K562 (cell line): ENCODE data around the gene KRTAP29-1. TPM values are rescaled to one million over a fixed set of nuclear protein-coding genes. Genes with fewer than 3 reads are reported as not detected.

ENCODE experiments used
- ATAC-seq: fragments of 200-7000 bp; cut with Tn5 transposase; 3 replicates; pipeline ENCODE4 v1.9.1; 2020; ENCODE audit warnings: moderate library complexity
- BruUV-seq: library from RNA; stranded (reverse); fragments of 400-500 nt; replicated peaks from 2 replicates; lab custom pipeline; 2021; lab: Mats Ljungman, UMichigan
- CTCF ChIA-PET: fragments of 300-600 bp; formaldehyde crosslinking; extraction: SDS; loops from one replicate; lab custom pipeline; 2021; ENCODE audit warnings: low intra/inter-chr PET ratio; lab: Yijun Ruan, JAX
- POLR2A ChIA-PET: fragments of 300-600, 350-650 bp; sonication (Branson Sonifier 250); formaldehyde crosslinking; extraction: SDS; loops from one replicate; lab custom pipeline; 2021; ENCODE audit warnings: antibody characterized with exemption, inconsistent platforms; lab: Yijun Ruan, JAX
- DNase-seq, 4 experiments: peaks; one replicate each; pipeline versions ENCODE4 v3.0.0 to v3.0.0-alpha.2; 2011 to 2018; ENCODE audit warnings: low spot score in 3 of 4, mixed read lengths in 3 of 4; ENCODE audit errors: extremely low read depth in 1 of 4
- FAIRE-seq: peaks from 2 replicates; lab custom pipeline; 2011; peaks lifted over from hg19 to GRCh38; lab: Jason Lieb, UNC
- H2AFZ ChIP-seq: 2 replicates; pipeline ENCODE4 v1.6.0; 2011; ENCODE audit warnings: low read depth, low read length, control low read depth, inconsistent platforms
- H3K27ac ChIP-seq: fragments of 200-600 bp; 3 replicates; pipeline ENCODE4 v1.8.0; 2011; ENCODE audit warnings: low read depth, mild to moderate bottlenecking, control low read depth, inconsistent platforms, low read length, moderate library complexity, mixed read lengths; ENCODE audit errors: extremely low read depth
- H3K27me3 ChIP-seq, 2 experiments: fragments of 300-600 bp in 1 of 2; 2 replicates in 1 of 2; 3 replicates in 1 of 2; pipeline versions ENCODE4 v1.6.0 to v1.8.0; 2011; ENCODE audit warnings: inconsistent platforms in 2 of 2, low read length in 2 of 2, mild to moderate bottlenecking in 1 of 2, mixed read lengths in 1 of 2, moderate library complexity in 1 of 2; ENCODE audit not compliant: control insufficient read depth in 2 of 2, insufficient read depth in 2 of 2
- H3K36me3 ChIP-seq: fragments of 300-600 bp; 3 replicates; pipeline ENCODE4 v1.8.0; 2011; ENCODE audit warnings: mild to moderate bottlenecking, low read length, inconsistent platforms; ENCODE audit not compliant: control insufficient read depth, insufficient read depth
- H3K4me1 ChIP-seq, 2 experiments: fragments of 200-600 bp in 1 of 2; replicated peaks in 1 of 2; 2 replicates in 1 of 2; 3 replicates in 1 of 2; pipeline versions ENCODE4 v1.5.1 to v1.8.0; 2011; ENCODE audit warnings: inconsistent platforms in 2 of 2, low read length in 2 of 2, mild to moderate bottlenecking in 1 of 2, mixed read lengths in 1 of 2, moderate library complexity in 1 of 2; ENCODE audit not compliant: control insufficient read depth in 2 of 2, insufficient read depth in 2 of 2
- H3K4me2 ChIP-seq: 2 replicates; pipeline ENCODE4 v1.6.1; 2011; ENCODE audit warnings: low read length, control low read depth, inconsistent platforms, mixed read lengths; ENCODE audit not compliant: insufficient read depth
- H3K4me3 ChIP-seq: fragments of 200-600 bp; sonication (generic), shearing (Covaris generic); 2 replicates; pipeline ENCODE4 v1.5.1; 2016; ENCODE audit warnings: control low read depth, inconsistent platforms
- H3K79me2 ChIP-seq: fragments of 200-600 bp; 3 replicates; pipeline ENCODE4 v1.8.0; 2011; ENCODE audit warnings: low read length, inconsistent platforms; ENCODE audit not compliant: control insufficient read depth, insufficient read depth
- H3K9ac ChIP-seq, 2 experiments: 2 replicates each; pipeline versions ENCODE4 v1.6.0 to v1.6.1; 2011; ENCODE audit warnings: low read depth in 2 of 2, low read length in 2 of 2, control low read depth in 1 of 2, inconsistent platforms in 1 of 2, mild to moderate bottlenecking in 1 of 2, mixed read lengths in 1 of 2; ENCODE audit not compliant: insufficient read depth in 1 of 2
- H3K9me1 ChIP-seq: one replicate; pipeline ENCODE4 v1.6.0; 2011; ENCODE audit warnings: inconsistent platforms, mild to moderate bottlenecking, low read length, moderate library complexity; ENCODE audit not compliant: control insufficient read depth, insufficient read depth
- H3K9me3 ChIP-seq: replicated peaks from 2 replicates; pipeline ENCODE4 v1.5.1; 2011; ENCODE audit warnings: low read depth, low read length, inconsistent platforms; ENCODE audit not compliant: control insufficient read depth, insufficient read depth
- H4K20me1 ChIP-seq: replicated peaks from 2 replicates; pipeline ENCODE4 v1.6.1; 2011; ENCODE audit warnings: low read length, inconsistent platforms, mixed read lengths; ENCODE audit not compliant: control insufficient read depth, insufficient read depth
- CREB1 ChIP-seq, 2 experiments: sonication (generic) in 1 of 2; formaldehyde crosslinking in 1 of 2; IDR thresholded peaks; 2 replicates each; pipeline versions ENCODE4 v1.6.1 to v1.8.0; 2012 to 2022; ENCODE audit warnings: inconsistent platforms in 1 of 2, mild to moderate bottlenecking in 1 of 2, missing genetic modification reagents in 1 of 2, moderate library complexity in 1 of 2
- ELF1 ChIP-seq: fragments of 200-800 bp; sonication (Bioruptor generic); IDR thresholded peaks from 2 replicates; pipeline ENCODE4 v1.6.1; 2016; ENCODE audit warnings: missing genetic modification characterization, missing compliant biosample characterization
- HIVEP1 ChIP-seq: fragments of 250-450 bp; sonication (Bioruptor Pico); IDR thresholded peaks from 2 replicates; pipeline ENCODE4 v1.4.0; 2020; ENCODE audit warnings: mild to moderate bottlenecking
- RBFOX2 ChIP-seq: fragments of 200-400 bp; formaldehyde crosslinking; IDR thresholded peaks from 2 replicates; pipeline ENCODE4 v1.6.1; 2017; ENCODE audit warnings: low read depth, mild to moderate bottlenecking, low read length, moderate library complexity
- SIX5 ChIP-seq, 2 experiments: IDR thresholded peaks; 2 replicates each; pipeline ENCODE4 v1.6.1; 2011; ENCODE audit warnings: low read length in 2 of 2, borderline replicate concordance in 1 of 2, low read depth in 1 of 2, mild to moderate bottlenecking in 1 of 2, moderate library complexity in 1 of 2; ENCODE audit not compliant: insufficient read depth in 1 of 2
- SMAD1 ChIP-seq: fragments of 150-350 bp; IDR thresholded peaks from 2 replicates; pipeline ENCODE4 v1.6.1; 2014; ENCODE audit warnings: low read length, low read depth; ENCODE audit not compliant: partially characterized antibody
- STAG1 ChIP-seq: sonication (generic); formaldehyde crosslinking; IDR thresholded peaks from 2 replicates; pipeline ENCODE4 v1.5.0; 2020; ENCODE audit warnings: missing genetic modification reagents, borderline replicate concordance
- ZNF239 ChIP-seq: fragments of 250-450 bp; sonication (Bioruptor Pico); IDR thresholded peaks from 2 replicates; pipeline ENCODE4 v1.4.0; 2020; ENCODE audit warnings: mild to moderate bottlenecking
- ZNF695 ChIP-seq: fragments of 450-650 bp; formaldehyde crosslinking; IDR thresholded peaks from 2 replicates; pipeline ENCODE4 v1.4.0; 2020; ENCODE audit warnings: mild to moderate bottlenecking, moderate library complexity
- whole genome bisulfite sequencing: fragments of 100-300 bp; shearing (Covaris generic); methylation state at CpG from one replicate; pipeline ENCODE4 v1.1.6; 2016; ENCODE audit warnings: low coverage, mixed read lengths; ENCODE audit not compliant: insufficient coverage; ENCODE audit errors: missing lambda C conversion rate; 5-methylcytosine and 5-hydroxymethylcytosine counted together
- in situ Hi-C: fragments of 300-500 bp; cut with MboI; formaldehyde crosslinking; loops from 4 replicates; pipeline ENCODE4 v1.15.0; 2018; ENCODE audit warnings: inconsistent platforms, mixed read lengths
- intact Hi-C: fragments of 100-400 bp; cut with micrococcal nuclease; formaldehyde crosslinking; loops from 2 replicates; pipeline ENCODE4 v1.14.2; 2022
- polyA plus RNA-seq, 8 experiments: library from polyadenylated mRNA; depleted of rRNA in 4 of 8; stranded (reverse) in 5 of 8; unstranded in 3 of 8; fragments of >200 nt; fragmentation: Nextera tagmentation in 2 of 8; fragmentation: Illumina TruSeq in 1 of 8; extraction: Ambion mirVana in 2 of 8; extraction: Trizol in 1 of 8; gene quantifications; 2 replicates each; pipeline versions ENCODE4 v1.2.1 to v1.2.3, GENCODE V29; 2011 to 2014; ENCODE audit warnings: inconsistent platforms in 1 of 8, missing spikeins in 1 of 8
- total RNA-seq, 7 experiments: library from RNA; depleted of rRNA in 6 of 7; stranded (reverse); fragments of >200 nt in 6 of 7; fragmentation: Illumina TruSeq in 2 of 7; extraction: Trizol in 2 of 7; gene quantifications; 2 replicates each; pipeline versions ENCODE4 v1.2.1 to v1.2.3, GENCODE V29; 2011 to 2021; ENCODE audit warnings: low replicate concordance in 1 of 7
- TF ChIP-seq, protein P1 (sequence below): sonication (generic); formaldehyde crosslinking; IDR thresholded peaks from 2 replicates; pipeline ENCODE4 v1.9.0; 2022; ENCODE audit warnings: mild to moderate bottlenecking, missing genetic modification reagents
- TF ChIP-seq, protein P2 (sequence below): sonication (generic); formaldehyde crosslinking; IDR thresholded peaks from 2 replicates; pipeline ENCODE4 v1.4.0; 2020; ENCODE audit warnings: mild to moderate bottlenecking, missing genetic modification reagents
- TF ChIP-seq, protein P3 (sequence below): sonication (generic); formaldehyde crosslinking; IDR thresholded peaks from 2 replicates; pipeline ENCODE4 v1.8.0; 2023; ENCODE audit warnings: mild to moderate bottlenecking, missing genetic modification reagents
- TF ChIP-seq, protein P4 (sequence below), 2 experiments: fragments of 200-800 bp in 1 of 2; sonication (Bioruptor generic) in 1 of 2; sonication (generic) in 1 of 2; formaldehyde crosslinking in 1 of 2; IDR thresholded peaks in 1 of 2; conservative IDR thresholded peaks in 1 of 2; 2 replicates each; pipeline versions ENCODE4 v1.5.0 to v1.6.1; 2016 to 2020; ENCODE audit warnings: missing compliant biosample characterization in 1 of 2, missing genetic modification characterization in 1 of 2, missing genetic modification reagents in 1 of 2
- TF ChIP-seq, protein P5 (sequence below): sonication (generic); formaldehyde crosslinking; IDR thresholded peaks from 2 replicates; pipeline ENCODE4 v1.8.1; 2023; ENCODE audit warnings: mild to moderate bottlenecking, missing genetic modification reagents

KRTAP29-1 gene
- total and polyA plus RNA-seq, 9 of the 15 experiments (the other 6 are each of a cell fraction or from before 2014, with no cell fraction given), result not detected

DNA sequence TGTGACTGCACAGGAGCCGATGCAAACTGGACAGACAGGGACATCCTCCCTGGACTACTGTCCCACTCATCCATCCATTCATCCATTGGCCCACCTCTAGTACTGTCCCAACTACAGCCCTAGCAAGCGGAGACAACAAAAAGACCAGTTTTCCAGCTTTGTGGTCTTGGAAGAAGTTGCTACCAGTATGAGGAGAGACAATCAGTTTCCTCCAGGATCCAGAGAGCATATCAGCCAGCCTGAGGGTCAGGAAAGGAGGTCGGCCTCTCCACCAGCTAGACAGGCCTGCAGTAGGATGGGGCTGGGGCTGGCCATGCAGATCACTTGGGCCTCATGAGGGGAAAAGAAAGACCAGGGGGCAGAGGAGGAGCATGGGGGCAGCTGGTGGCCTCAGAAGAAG lies 31.2 kb upstream of the KRTAP29-1 start:
- no peak overlapping the region for H2AFZ ChIP-seq
- H3K36me3 ChIP-seq, result no peaks in the 10 kb centered on the region
- 3% methylated on average over 3 of the region's 3 CpGs for WGBS
- in situ Hi-C loops (no loop called here), intact Hi-C loops (no loop called here)
- H3K27me3 ChIP-seq, result peaks cover 0 to 12% of the 10 kb centered on the region in 2 experiments; a peak in 1 of 5 replicates
- no peak for FAIRE-seq
- BruUV-seq, result no TSS peak
- TF ChIP-seq, protein P1, sequence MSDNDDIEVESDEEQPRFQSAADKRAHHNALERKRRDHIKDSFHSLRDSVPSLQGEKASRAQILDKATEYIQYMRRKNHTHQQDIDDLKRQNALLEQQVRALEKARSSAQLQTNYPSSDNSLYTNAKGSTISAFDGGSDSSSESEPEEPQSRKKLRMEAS, result no peak
- TF ChIP-seq HIVEP1 (CRISPR knock-in tag), result no peak
- TF ChIP-seq, protein P2, sequence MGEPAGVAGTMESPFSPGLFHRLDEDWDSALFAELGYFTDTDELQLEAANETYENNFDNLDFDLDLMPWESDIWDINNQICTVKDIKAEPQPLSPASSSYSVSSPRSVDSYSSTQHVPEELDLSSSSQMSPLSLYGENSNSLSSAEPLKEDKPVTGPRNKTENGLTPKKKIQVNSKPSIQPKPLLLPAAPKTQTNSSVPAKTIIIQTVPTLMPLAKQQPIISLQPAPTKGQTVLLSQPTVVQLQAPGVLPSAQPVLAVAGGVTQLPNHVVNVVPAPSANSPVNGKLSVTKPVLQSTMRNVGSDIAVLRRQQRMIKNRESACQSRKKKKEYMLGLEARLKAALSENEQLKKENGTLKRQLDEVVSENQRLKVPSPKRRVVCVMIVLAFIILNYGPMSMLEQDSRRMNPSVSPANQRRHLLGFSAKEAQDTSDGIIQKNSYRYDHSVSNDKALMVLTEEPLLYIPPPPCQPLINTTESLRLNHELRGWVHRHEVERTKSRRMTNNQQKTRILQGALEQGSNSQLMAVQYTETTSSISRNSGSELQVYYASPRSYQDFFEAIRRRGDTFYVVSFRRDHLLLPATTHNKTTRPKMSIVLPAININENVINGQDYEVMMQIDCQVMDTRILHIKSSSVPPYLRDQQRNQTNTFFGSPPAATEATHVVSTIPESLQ (CRISPR knock-in tag), result no peak
- no peak for TF ChIP-seq RBFOX2
- TF ChIP-seq STAG1 (CRISPR knock-in tag), result no peak
- no peak for TF ChIP-seq ELF1
- TF ChIP-seq SIX5 (IDR thresholded peaks at IDR 0.05; ENCODE audit: borderline replicate concordance in 1 of 2, insufficient read depth in 1 of 2, low read depth in 1 of 2, low read length in 2 of 2), result no peak
- TF ChIP-seq SMAD1, result no peak
- TF ChIP-seq, protein P3, sequence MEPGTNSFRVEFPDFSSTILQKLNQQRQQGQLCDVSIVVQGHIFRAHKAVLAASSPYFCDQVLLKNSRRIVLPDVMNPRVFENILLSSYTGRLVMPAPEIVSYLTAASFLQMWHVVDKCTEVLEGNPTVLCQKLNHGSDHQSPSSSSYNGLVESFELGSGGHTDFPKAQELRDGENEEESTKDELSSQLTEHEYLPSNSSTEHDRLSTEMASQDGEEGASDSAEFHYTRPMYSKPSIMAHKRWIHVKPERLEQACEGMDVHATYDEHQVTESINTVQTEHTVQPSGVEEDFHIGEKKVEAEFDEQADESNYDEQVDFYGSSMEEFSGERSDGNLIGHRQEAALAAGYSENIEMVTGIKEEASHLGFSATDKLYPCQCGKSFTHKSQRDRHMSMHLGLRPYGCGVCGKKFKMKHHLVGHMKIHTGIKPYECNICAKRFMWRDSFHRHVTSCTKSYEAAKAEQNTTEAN (CRISPR knock-in tag), result no peak
- TF ChIP-seq ZNF695, result no peak
- TF ChIP-seq, protein P4, sequence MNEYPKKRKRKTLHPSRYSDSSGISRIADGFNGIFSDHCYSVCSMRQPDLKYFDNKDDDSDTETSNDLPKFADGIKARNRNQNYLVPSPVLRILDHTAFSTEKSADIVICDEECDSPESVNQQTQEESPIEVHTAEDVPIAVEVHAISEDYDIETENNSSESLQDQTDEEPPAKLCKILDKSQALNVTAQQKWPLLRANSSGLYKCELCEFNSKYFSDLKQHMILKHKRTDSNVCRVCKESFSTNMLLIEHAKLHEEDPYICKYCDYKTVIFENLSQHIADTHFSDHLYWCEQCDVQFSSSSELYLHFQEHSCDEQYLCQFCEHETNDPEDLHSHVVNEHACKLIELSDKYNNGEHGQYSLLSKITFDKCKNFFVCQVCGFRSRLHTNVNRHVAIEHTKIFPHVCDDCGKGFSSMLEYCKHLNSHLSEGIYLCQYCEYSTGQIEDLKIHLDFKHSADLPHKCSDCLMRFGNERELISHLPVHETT (CRISPR knock-in tag; conservative IDR thresholded peaks at IDR 0.05 in 1 of 2, IDR thresholded peaks at IDR 0.05 in 1 of 2), result no peak
- TF ChIP-seq CREB1 (IDR thresholded peaks at IDR 0.05), result no peak
- no peak for TF ChIP-seq CREB1 (CRISPR knock-in tag; IDR thresholded peaks at IDR 0.05)
- TF ChIP-seq, protein P5, sequence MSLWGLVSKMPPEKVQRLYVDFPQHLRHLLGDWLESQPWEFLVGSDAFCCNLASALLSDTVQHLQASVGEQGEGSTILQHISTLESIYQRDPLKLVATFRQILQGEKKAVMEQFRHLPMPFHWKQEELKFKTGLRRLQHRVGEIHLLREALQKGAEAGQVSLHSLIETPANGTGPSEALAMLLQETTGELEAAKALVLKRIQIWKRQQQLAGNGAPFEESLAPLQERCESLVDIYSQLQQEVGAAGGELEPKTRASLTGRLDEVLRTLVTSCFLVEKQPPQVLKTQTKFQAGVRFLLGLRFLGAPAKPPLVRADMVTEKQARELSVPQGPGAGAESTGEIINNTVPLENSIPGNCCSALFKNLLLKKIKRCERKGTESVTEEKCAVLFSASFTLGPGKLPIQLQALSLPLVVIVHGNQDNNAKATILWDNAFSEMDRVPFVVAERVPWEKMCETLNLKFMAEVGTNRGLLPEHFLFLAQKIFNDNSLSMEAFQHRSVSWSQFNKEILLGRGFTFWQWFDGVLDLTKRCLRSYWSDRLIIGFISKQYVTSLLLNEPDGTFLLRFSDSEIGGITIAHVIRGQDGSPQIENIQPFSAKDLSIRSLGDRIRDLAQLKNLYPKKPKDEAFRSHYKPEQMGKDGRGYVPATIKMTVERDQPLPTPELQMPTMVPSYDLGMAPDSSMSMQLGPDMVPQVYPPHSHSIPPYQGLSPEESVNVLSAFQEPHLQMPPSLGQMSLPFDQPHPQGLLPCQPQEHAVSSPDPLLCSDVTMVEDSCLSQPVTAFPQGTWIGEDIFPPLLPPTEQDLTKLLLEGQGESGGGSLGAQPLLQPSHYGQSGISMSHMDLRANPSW (CRISPR knock-in tag), result no peak
- TF ChIP-seq ZNF239 (CRISPR knock-in tag), result no peak
- no peaks in the 10 kb centered on the region for H3K9me3 ChIP-seq
- no peak for ATAC-seq
- no peak overlapping the region for H3K4me2 ChIP-seq
- CTCF ChIA-PET, result no interaction called here
- no peaks in the 10 kb centered on the region for H3K79me2 ChIP-seq
- no peak overlapping the region; a peak in 1 of 4 replicates for H3K9ac ChIP-seq
- H4K20me1 ChIP-seq, result no peaks in the 10 kb centered on the region
- no peak overlapping the region for H3K4me3 ChIP-seq
- DNase-seq, result no peak
- POLR2A ChIA-PET, result interaction anchor here (0.7 kb wide), 1 partner anchor 206 kb away, joined by 3 read pairs; no protein-coding TSS in a partner anchor
- no peak overlapping the region for H3K27ac ChIP-seq
- H3K4me1 ChIP-seq, result no peaks in the 10 kb centered on the region
- no peaks in the 10 kb centered on the region for H3K9me1 ChIP-seq
